ENCODE results near the gene KBTBD4. TPM values are rescaled to one million over a fixed set of nuclear protein-coding genes. Genes with fewer than 3 reads are reported as not detected.
"Not testable (repeated sequence)": the region's sequence is repeated elsewhere in the genome, so short reads cannot be mapped to it uniquely, and the experiment has no call there.

KBTBD4 gene
- total RNA-seq, 1 experiment from 2014 or later, result 26.9 TPM

- not testable (repeated sequence) for DNase-seq (ENCODE audit: low read depth)
These were observed 52.7 kb downstream of the KBTBD4 start for GRCh38 chr11:47526032-47526431.

GRCh38 chr11:47524291-47524874, 54.4 kb downstream of the KBTBD4 start:
- DNase-seq (ENCODE audit: low read depth), result peak; percentile 10

GRCh38 chr11:47523490-47524225, 55.1 kb downstream of the KBTBD4 start:
- DNase-seq (ENCODE audit: low read depth), result peak; percentile 77

Other genes starting within 250 kb of the KBTBD4 start
- not detected in 2 replicates for gene MYBPC3, start 226.3 kb downstream of the KBTBD4 start, total RNA-seq (2014; rRNA removed; shearing (Covaris generic))
- gene SPI1, start 200.4 kb downstream of the KBTBD4 start, total RNA-seq (2014; rRNA removed; shearing (Covaris generic)), result not detected in 2 replicates
- 29.8 and 50.5 TPM in 2 replicates for gene SLC39A13, start 170.4 kb downstream of the KBTBD4 start, total RNA-seq (2014; rRNA removed; shearing (Covaris generic))
- 272 and 370 TPM in 2 replicates for gene PSMC3, start 152.5 kb downstream of the KBTBD4 start, total RNA-seq (2014; rRNA removed; shearing (Covaris generic))
- not detected in 2 replicates for gene RAPSN, start 129.8 kb downstream of the KBTBD4 start, total RNA-seq (2014; rRNA removed; shearing (Covaris generic))
- gene CELF1, start 25.8 kb downstream of the KBTBD4 start, total RNA-seq (2014; rRNA removed; shearing (Covaris generic)), result 59.9 and 62.5 TPM in 2 replicates
- 62.2 and 81.9 TPM in 2 replicates for gene PTPMT1, start 13.4 kb downstream of the KBTBD4 start, total RNA-seq (2014; rRNA removed; shearing (Covaris generic))
- 137 and 253 TPM in 2 replicates for gene NDUFS3, start 104 bp upstream of the KBTBD4 start, total RNA-seq (2014; rRNA removed; shearing (Covaris generic))
- gene FAM180B, start 7.7 kb upstream of the KBTBD4 start, total RNA-seq (2014; rRNA removed; shearing (Covaris generic)), result not detected in 2 replicates
- not detected in 2 replicates for gene C1QTNF4, start 15.4 kb upstream of the KBTBD4 start, total RNA-seq (2014; rRNA removed; shearing (Covaris generic))
- 119 and 128 TPM in 2 replicates for gene MTCH2, start 63.6 kb upstream of the KBTBD4 start, total RNA-seq (2014; rRNA removed; shearing (Covaris generic))
- 0.42 and 1.3 TPM in 2 replicates for gene AGBL2, start 136.4 kb upstream of the KBTBD4 start, total RNA-seq (2014; rRNA removed; shearing (Covaris generic))
- 37.7 and 79.5 TPM in 2 replicates for gene FNBP4, start 188.4 kb upstream of the KBTBD4 start, total RNA-seq (2014; rRNA removed; shearing (Covaris generic))

Data from Daoy (cell line).